Measurements from ENCODE around the gene ACOX3.

DNA sequence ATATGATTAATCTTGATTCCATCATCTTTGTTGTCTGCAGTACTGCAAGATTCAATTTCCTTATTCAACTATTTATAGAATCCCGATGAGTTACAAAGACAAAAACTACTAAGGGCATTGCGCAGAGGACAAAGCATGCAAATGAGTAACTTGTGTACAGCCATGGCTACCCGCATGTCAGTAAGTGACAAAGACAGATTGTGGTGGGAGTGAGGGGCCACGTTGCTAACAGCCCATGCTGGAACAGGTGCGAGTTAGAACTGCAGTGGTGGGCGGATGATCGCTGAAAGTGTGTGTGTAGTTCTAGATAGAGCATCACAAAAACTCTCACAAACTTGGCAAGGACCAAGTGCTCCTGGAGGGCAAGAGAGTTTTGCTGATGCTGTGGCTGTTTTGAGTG lies 49.5 kb downstream of the ACOX3 start:
- TF ChIP-seq, protein P1, sequence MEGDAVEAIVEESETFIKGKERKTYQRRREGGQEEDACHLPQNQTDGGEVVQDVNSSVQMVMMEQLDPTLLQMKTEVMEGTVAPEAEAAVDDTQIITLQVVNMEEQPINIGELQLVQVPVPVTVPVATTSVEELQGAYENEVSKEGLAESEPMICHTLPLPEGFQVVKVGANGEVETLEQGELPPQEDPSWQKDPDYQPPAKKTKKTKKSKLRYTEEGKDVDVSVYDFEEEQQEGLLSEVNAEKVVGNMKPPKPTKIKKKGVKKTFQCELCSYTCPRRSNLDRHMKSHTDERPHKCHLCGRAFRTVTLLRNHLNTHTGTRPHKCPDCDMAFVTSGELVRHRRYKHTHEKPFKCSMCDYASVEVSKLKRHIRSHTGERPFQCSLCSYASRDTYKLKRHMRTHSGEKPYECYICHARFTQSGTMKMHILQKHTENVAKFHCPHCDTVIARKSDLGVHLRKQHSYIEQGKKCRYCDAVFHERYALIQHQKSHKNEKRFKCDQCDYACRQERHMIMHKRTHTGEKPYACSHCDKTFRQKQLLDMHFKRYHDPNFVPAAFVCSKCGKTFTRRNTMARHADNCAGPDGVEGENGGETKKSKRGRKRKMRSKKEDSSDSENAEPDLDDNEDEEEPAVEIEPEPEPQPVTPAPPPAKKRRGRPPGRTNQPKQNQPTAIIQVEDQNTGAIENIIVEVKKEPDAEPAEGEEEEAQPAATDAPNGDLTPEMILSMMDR (IDR thresholded peaks at IDR 0.05; ENCODE audit: low read length): no peak
- TF ChIP-seq EZH2 (IDR thresholded peaks at IDR 0.05; ENCODE audit: borderline replicate concordance, low read length): no peak
